Measurements from ENCODE around the gene LCMT2. TPM values are rescaled to one million over a fixed set of nuclear protein-coding genes. Genes with fewer than 3 reads are reported as not detected.
A peak's percentile ranks its signal among the peaks of the same experiment; 100 is the strongest.

The LCMT2 gene
- total RNA-seq, 4 donors from 2014 or later: 5.2 to 8.1 (median 6.7) TPM

- DNase-seq: no peak
- H3K4me3 ChIP-seq: no peak overlapping the region
These were observed 54.4 kb downstream of the LCMT2 start for GRCh38 chr15:43275740-43276562.

GRCh38 chr15:43274136-43274535, 56.2 kb downstream of the LCMT2 start:
- TF ChIP-seq POLR2A (IDR thresholded peaks at IDR 0.05): no peak
- TF ChIP-seq CTCF (IDR thresholded peaks at IDR 0.05): no peak
- WGBS, 2 donors: 50 to 66% methylated on average over 6 to 7 of the region's 9 CpGs
- Histone ChIP-seq H3K9me3 (peaks cover 0 to 5% (median 0%) of the 10 kb centered on the region in 3 donors), H3K27me3 (peaks cover 0 to 34% (median 0%) of the 10 kb centered on the region in 4 donors), H3K4me1 (peaks cover 0 to 28% (median 0%) of the 10 kb centered on the region in 3 donors), H3K36me3 (no peaks in the 10 kb centered on the region), H3K27ac (peak overlapping the region in 2 of 4 donors; percentile 42 to 50), H3K4me3 (no peak overlapping the region)
- intact Hi-C loops (cut with DNase I): no loop called here
- DNase-seq: no peak

More at GRCh38 chr15:43275740-43276562, 54.4 kb downstream of the LCMT2 start:
- WGBS, 2 donors: 63 to 69% methylated on average over 9 to 13 of the region's 15 CpGs
- Histone ChIP-seq H3K27me3 (peaks cover 0 to 29% (median 0%) of the 10 kb centered on the region in 4 donors), H3K4me1 (peaks cover 0 to 13% (median 0%) of the 10 kb centered on the region in 3 donors), H3K36me3 (no peaks in the 10 kb centered on the region), H3K9me3 (peaks cover 0 to 5% (median 0%) of the 10 kb centered on the region in 3 donors), H3K27ac (no peak overlapping the region)
- intact Hi-C loops (cut with DNase I): no loop called here
- TF ChIP-seq POLR2A (IDR thresholded peaks at IDR 0.05): no peak
- TF ChIP-seq CTCF (IDR thresholded peaks at IDR 0.05): no peak

Other genes with a start within 250 kb of the LCMT2 start
- gene UBR1, start 224.5 kb downstream of the LCMT2 start, total RNA-seq: 10 to 100 TPM in 2 of 4 donors, 1 to 10 TPM in 2; 9.3 to 22.3 (median 11.7) TPM
- 10 to 100 TPM; 15.8 to 49.2 (median 22.1) TPM for gene TMEM62, start 197.0 kb downstream of the LCMT2 start, total RNA-seq
- gene CCNDBP1, start 145.2 kb downstream of the LCMT2 start, total RNA-seq: 10 to 100 TPM; 36.5 to 78.4 (median 71.5) TPM
- gene EPB42, start 109.6 kb downstream of the LCMT2 start, total RNA-seq: not detected
- gene TGM5, start 63.6 kb downstream of the LCMT2 start, total RNA-seq: 10 to 100 TPM in 3 of 4 donors, 1 to 10 TPM in 1; 6.7 to 36.1 (median 15.6) TPM
- under 1 TPM in 1 of 4 donors, not detected in 3; 0.97 TPM for gene TGM7, start 28.3 kb downstream of the LCMT2 start, total RNA-seq
- gene ZSCAN29, start 40.5 kb upstream of the LCMT2 start, total RNA-seq: 10 to 100 TPM; 11.1 to 30.4 (median 19.1) TPM
- gene TUBGCP4, start 40.5 kb upstream of the LCMT2 start, total RNA-seq: 10 to 100 TPM; 12.7 to 21.2 (median 20.8) TPM
- gene TP53BP1, start 162.6 kb upstream of the LCMT2 start, total RNA-seq: 10 to 100 TPM; 11.9 to 27.6 (median 20.6) TPM
- 1 to 10 TPM in 2 of 4 donors, under 1 TPM in 2; 0.53 to 5.9 (median 2.3) TPM for gene MAP1A, start 187.0 kb upstream of the LCMT2 start, total RNA-seq